MM.1S (cell line): ENCODE measurements around the gene ZNF217.

ENCODE experiments used
- CTCF ChIP-seq: fragments of 300-600 bp; sonication (generic); IDR thresholded peaks from 2 replicates; pipeline ENCODE4 v1.5.1; 2016; ENCODE audit warnings: antibody characterized with exemption, low read length, mixed read lengths
- EZH2 ChIP-seq: fragments of 300-600 bp; sonication (generic); optimal IDR thresholded peaks from 2 replicates; pipeline ENCODE3; 2017; ENCODE audit warnings: low read depth, mild to moderate bottlenecking, antibody characterized with exemption, low read length, mixed read lengths

- TF ChIP-seq CTCF (no peak), EZH2 (no peak)
These were observed 32.9 kb upstream of the ZNF217 start for GRCh38 chr20:53626584-53626983.
